Cardiac muscle cell (in vitro differentiated cells and primary cell): Measurements from ENCODE around the gene SLC4A4. TPM values are rescaled to one million over a fixed set of nuclear protein-coding genes. Genes with fewer than 3 reads are reported as not detected.

Experiments used
- DNase-seq, 2 donors: peaks; one replicate each; pipeline versions ENCODE4 v3.0.0 to v3.0.0-alpha.2; 2010 to 2017; ENCODE audit warnings: low read depth in 1 of 2, low spot score in 1 of 2
- H3K27ac ChIP-seq: fragments of 200-600 bp; sonication (generic); 2 replicates; pipeline ENCODE4 v1.5.1; 2016
- H3K27me3 ChIP-seq: fragments of 200-600 bp; sonication (generic); 2 replicates; pipeline ENCODE4 v1.6.0; 2016; ENCODE audit warnings: control low read depth
- H3K36me3 ChIP-seq: fragments of 200-600 bp; sonication (generic); 2 replicates; pipeline ENCODE4 v1.5.1; 2016; ENCODE audit warnings: control low read depth
- H3K4me1 ChIP-seq: fragments of 200-600 bp; sonication (generic); 2 replicates; pipeline ENCODE4 v1.8.1; 2017; ENCODE audit warnings: low read depth, mild to moderate bottlenecking, mixed run types
- H3K4me3 ChIP-seq: fragments of 200-600 bp; sonication (generic); 2 replicates; pipeline ENCODE4 v1.5.1; 2016; ENCODE audit warnings: mild to moderate bottlenecking
- H3K9me3 ChIP-seq: fragments of 200-600 bp; sonication (generic); 2 replicates; pipeline ENCODE4 v1.5.1; 2017; ENCODE audit warnings: low read depth, mild to moderate bottlenecking, control low read depth
- polyA plus RNA-seq: library from polyadenylated mRNA; unstranded; fragments of >200 nt; fragmentation: Nextera tagmentation; extraction: Ambion mirVana; gene quantifications from 2 replicates; pipeline ENCODE4 v1.2.1, GENCODE V29; 2016
- total RNA-seq: library from RNA; depleted of rRNA; stranded (reverse); fragments of >200 nt; gene quantifications from 2 replicates; pipeline ENCODE4 v1.2.3, GENCODE V29; 2016
- TF ChIP-seq, protein P1 (sequence below): IDR thresholded peaks from 2 replicates; pipeline ENCODE4 v1.5.1; 2012; ENCODE audit warnings: low read depth, mild to moderate bottlenecking, low read length

Gene SLC4A4
- total and polyA plus RNA-seq, 2 experiments from 2014 or later = 12.7 to 31.5 TPM

DNA sequence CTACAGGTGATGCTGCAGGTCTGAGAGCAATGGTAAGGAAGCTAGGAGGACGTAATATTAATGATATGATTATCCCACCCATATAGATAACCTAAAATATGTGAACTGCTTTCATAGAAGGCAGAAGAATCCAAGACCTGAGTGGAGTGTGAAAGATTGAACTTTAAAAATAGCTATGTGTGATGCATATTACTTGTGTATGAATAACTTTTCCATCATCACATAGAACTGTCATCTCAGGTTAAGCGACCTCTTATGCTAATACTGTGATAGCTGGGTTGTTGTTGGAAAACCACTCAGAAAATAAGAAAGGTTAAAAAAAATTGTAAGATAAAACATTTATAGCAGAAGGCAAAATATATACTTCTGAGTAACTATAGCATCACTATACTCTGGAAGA lies 90.3 kb downstream of the SLC4A4 start:
- TF ChIP-seq, protein P1, sequence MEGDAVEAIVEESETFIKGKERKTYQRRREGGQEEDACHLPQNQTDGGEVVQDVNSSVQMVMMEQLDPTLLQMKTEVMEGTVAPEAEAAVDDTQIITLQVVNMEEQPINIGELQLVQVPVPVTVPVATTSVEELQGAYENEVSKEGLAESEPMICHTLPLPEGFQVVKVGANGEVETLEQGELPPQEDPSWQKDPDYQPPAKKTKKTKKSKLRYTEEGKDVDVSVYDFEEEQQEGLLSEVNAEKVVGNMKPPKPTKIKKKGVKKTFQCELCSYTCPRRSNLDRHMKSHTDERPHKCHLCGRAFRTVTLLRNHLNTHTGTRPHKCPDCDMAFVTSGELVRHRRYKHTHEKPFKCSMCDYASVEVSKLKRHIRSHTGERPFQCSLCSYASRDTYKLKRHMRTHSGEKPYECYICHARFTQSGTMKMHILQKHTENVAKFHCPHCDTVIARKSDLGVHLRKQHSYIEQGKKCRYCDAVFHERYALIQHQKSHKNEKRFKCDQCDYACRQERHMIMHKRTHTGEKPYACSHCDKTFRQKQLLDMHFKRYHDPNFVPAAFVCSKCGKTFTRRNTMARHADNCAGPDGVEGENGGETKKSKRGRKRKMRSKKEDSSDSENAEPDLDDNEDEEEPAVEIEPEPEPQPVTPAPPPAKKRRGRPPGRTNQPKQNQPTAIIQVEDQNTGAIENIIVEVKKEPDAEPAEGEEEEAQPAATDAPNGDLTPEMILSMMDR = no peak
- no peak for DNase-seq
- Histone ChIP-seq H3K4me3 (no peak overlapping the region), H3K27me3 (no peaks in the 10 kb centered on the region), H3K36me3 (no peaks in the 10 kb centered on the region), H3K9me3 (no peaks in the 10 kb centered on the region), H3K4me1 (no peaks in the 10 kb centered on the region), H3K27ac (no peak overlapping the region)

DNA sequence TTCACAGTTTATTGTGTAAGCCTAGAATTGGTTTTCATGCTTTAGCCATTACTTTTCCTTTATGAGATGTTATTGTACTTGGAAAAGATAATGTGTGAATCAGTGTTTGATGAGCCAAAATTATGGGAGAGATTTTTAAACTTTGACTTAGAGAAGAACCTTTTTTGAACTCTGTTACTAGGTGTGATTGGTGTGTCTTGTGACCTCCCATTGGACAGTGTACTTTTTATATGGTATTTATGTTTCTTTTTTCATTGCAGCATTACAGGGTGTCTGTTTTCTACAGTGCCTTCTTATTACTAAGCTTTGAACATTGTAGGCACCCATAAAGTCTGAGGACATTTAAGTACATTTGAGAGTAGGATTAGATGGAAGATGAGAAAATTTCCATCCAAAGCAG lies 91.1 kb downstream of the SLC4A4 start:
- no peaks in the 10 kb centered on the region for H3K9me3 ChIP-seq

DNA sequence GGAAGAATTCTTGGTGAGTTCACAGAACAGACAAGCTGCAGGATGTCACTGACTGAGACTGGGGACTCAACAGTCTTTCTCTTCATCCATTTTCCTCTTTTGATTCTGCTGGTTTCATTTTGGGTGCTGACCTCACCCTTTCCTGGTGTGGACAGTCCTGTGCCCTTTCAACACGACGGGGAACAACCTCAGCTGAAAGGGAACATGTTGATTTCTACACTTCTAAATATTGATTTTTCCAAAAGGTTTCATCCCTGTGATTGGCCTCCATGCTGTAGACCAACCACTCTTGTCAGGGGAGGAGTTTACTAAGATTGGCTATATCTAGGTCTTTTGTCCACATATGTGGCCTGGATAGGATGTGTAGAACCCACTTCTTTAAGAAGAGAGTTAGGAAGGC lies 91.8 kb downstream of the SLC4A4 start:
- no peaks in the 10 kb centered on the region for H3K36me3 ChIP-seq
- H3K4me1 ChIP-seq = no peaks in the 10 kb centered on the region
- no peaks in the 10 kb centered on the region for H3K9me3 ChIP-seq
- H3K27ac ChIP-seq = no peak overlapping the region
- no peak overlapping the region for H3K4me3 ChIP-seq
- no peaks in the 10 kb centered on the region for H3K27me3 ChIP-seq
- DNase-seq = no peak
- TF ChIP-seq, protein P1 = no peak

More for the DNA sequence above, 91.1 kb downstream of the SLC4A4 start:
- Histone ChIP-seq H3K36me3 (no peaks in the 10 kb centered on the region), H3K27ac (no peak overlapping the region), H3K4me1 (no peaks in the 10 kb centered on the region), H3K27me3 (no peaks in the 10 kb centered on the region), H3K4me3 (no peak overlapping the region)
- no peak for DNase-seq
- TF ChIP-seq, protein P1 = no peak

DNA sequence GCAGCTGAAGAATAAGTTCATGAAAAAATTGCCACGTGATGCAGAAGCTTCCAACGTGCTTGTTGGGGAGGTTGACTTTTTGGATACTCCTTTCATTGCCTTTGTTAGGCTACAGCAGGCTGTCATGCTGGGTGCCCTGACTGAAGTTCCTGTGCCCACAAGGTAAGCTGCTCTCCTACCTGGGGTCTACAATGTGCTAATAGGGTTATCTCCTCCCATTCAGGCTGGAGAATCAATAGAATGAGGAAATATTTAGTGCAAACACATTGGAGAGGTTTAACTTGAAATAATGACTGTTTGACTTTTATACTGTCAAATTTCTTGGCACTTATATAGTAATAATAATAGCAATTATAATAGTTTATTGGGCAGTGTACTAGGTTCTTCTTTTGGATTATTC lies 101.8 kb downstream of the SLC4A4 start:
- Histone ChIP-seq H3K4me3 (no peak overlapping the region), H3K4me1 (peaks cover 2% of the 10 kb centered on the region), H3K27ac (no peak overlapping the region), H3K9me3 (no peaks in the 10 kb centered on the region), H3K36me3 (no peaks in the 10 kb centered on the region), H3K27me3 (no peaks in the 10 kb centered on the region)
- no peak for DNase-seq
- TF ChIP-seq, protein P1 = no peak

DNA sequence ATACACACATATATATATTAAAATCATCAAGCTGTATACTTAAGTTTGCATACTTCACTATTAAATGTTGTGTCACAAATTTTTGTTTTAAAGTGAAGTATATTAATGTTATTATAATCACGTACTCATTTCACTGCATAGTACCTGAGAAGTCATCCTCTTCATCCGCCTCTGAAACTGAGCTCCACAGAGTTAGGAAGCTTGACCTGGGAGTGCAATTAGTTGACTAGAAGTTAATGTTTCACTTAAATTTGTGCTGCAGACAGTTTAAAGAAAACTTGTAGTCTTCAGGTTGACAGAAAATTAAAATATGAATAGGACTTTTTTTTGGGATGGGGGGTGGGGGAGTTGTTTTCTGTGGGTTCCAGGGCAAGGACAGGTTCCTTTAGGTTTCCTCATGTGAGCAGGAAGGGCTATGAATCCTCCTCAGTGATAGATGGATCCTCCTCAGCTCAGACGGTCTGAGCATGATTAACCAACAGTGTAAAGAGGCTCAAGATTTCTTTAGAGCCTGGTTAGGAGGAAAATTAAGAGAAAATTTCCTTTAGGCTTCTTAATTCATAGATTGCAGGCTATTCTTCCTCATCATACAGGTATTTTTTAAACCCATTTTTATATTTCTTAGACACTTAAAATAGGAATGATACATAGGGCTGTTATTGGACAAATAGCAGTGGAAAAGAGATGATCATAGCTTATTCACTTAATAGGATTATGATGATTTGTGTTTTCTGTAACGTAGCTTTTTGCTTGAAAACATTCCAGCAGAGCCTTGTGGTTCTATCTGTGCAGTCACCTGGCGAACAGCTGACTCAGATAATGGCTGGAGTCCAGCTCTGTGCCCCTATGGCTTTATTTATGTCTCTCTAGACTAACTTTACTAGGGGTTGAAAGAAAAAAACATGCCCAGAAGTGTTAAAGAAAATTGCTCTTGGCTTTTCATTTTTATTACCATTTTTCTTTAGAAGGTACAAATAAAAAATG lies 102.7 kb downstream of the SLC4A4 start:
- H3K4me3 ChIP-seq = no peak overlapping the region
- H3K9me3 ChIP-seq = no peaks in the 10 kb centered on the region
- DNase-seq = no peak
- H3K27ac ChIP-seq = no peak overlapping the region
- H3K27me3 ChIP-seq = no peaks in the 10 kb centered on the region
- TF ChIP-seq, protein P1 = no peak
- H3K36me3 ChIP-seq = no peaks in the 10 kb centered on the region
- H3K4me1 ChIP-seq = peaks cover 11% of the 10 kb centered on the region
